Fibroblast of mammary gland (primary cell): ENCODE data around the gene MX1.

ENCODE experiments used
- DNase-seq: peaks from one replicate; pipeline ENCODE4 v3.0.0-alpha.2; 2010; ENCODE audit warnings: low read depth
- H3K4me3 ChIP-seq: 2 replicates; pipeline ENCODE4 v1.5.1; 2011; ENCODE audit warnings: low read depth, mild to moderate bottlenecking, low read length, moderate library complexity; ENCODE audit not compliant: control insufficient read depth
- CTCF ChIP-seq: conservative IDR thresholded peaks from 2 replicates; pipeline ENCODE4 v1.5.1; 2011; ENCODE audit warnings: low read depth, low read length, inconsistent platforms; ENCODE audit not compliant: control insufficient read depth, insufficient read depth

The MX1 gene

DNA sequence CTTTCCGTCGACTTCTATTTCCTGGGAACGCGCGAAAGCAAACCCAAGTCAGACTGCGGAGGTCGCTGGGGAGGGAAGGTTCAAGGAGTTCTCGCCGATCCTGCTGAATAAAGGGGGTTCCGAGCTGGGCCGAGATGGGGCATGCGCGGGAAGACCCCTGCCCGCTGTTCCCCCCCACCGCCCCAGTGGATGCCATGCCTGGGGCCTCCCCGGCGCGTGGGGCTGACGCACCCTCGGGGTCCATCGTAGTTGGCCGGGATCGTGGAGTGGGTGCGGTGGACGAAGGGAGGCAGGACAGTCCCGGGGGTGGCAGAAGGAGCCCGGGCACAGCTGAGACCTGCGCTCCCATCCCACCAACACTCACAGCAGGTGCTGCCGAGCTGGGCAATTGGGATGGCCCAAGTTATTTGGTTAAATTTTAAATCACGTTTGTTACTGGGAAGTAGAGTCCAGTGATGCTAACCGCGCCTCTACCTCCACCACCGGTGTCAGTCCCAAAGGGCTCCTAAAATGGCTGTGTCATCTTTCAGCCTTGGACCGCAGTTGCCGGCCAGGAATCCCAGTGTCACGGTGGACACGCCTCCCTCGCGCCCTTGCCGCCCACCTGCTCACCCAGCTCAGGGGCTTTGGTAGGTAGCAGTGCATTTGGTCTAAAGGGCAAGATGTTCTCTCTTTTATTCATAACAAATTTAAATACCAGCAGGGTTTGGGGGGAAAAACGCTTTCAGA lies 801 bp downstream of the MX1 start:
- no peak for TF ChIP-seq CTCF
- H3K4me3 ChIP-seq: peak overlapping the region; percentile 51
- no peak for DNase-seq

- no peak overlapping the region for H3K4me3 ChIP-seq
- no peak for TF ChIP-seq CTCF
- DNase-seq: no peak
Observed at GRCh38 chr21:41427556-41427955, 1.5 kb downstream of the MX1 start.

- no peak overlapping the region for H3K4me3 ChIP-seq
- no peak for DNase-seq
- TF ChIP-seq CTCF: no peak
Observed at GRCh38 chr21:41428311-41428710, 2.3 kb downstream of the MX1 start.

GRCh38 chr21:41428847-41429246 lies 2.8 kb downstream of the MX1 start:
- TF ChIP-seq CTCF: no peak
- H3K4me3 ChIP-seq: no peak overlapping the region
- DNase-seq: no peak

GRCh38 chr21:41429305-41429704 lies 3.3 kb downstream of the MX1 start:
- no peak for TF ChIP-seq CTCF
- DNase-seq: no peak
- H3K4me3 ChIP-seq: no peak overlapping the region

DNA sequence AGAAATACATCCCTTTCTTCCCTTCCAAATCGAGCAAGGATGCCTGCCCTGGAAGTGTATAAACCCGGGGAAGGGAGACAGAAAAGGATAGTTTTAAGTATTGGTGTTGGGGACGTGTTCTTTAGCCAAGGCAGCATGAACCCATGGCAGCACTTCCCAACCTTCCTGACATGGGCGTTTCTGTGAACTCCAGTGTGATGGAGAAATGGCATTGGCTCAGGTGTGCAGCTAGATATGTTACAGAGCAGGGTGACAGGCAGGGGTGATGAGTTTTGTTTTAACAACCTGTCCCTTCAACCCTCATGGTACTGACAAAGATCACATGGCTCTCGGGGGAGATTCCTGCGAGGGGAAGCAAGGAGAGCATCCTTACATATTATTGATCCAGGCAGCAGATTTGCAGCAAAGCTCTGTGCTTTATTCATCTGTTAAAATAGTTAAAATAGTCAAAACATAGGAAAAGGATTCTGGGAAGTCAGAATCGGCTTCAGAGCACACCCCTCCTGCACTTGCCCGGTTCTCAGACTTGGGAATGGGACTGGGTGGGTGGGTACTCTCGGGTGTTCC lies 4.0 kb downstream of the MX1 start:
- no peak for TF ChIP-seq CTCF
- DNase-seq: no peak
- H3K4me3 ChIP-seq: no peak overlapping the region
